Measurements from ENCODE around the gene KRT3.

- no peak for TF ChIP-seq POLR2A (IDR thresholded peaks at IDR 0.05)
- TF ChIP-seq CTCF (IDR thresholded peaks at IDR 0.05): no peak
Measured at GRCh38 chr12:52828156-52828555, 32.2 kb upstream of the KRT3 start.
